ENCODE data around the gene ALCAM. TPM values are rescaled to one million over a fixed set of nuclear protein-coding genes. Genes with fewer than 3 reads are reported as not detected.

The ALCAM gene
- polyA plus RNA-seq, 1 experiment = 275 TPM

DNA sequence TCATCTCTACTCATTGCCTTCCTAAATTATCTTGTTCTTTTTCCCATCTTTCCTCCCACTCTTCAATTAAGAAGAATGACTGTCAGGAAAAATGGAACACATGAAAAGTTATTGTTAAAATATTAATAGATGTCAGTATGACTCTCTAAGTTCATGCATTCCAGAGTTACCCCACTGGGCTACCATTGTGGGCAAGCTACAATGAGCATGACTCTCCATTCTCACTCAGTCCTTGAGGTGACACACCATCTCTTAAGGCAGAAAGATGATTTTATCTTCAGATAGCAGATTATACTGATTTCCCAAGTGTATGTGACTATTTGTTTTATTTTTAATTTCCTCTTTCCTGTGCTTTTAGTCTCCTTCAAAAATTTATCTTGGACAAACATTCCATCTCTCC is 144.3 kb downstream of the ALCAM start:
- Histone ChIP-seq H3K27ac (ENCODE audit: low read depth, low read length) (no peak overlapping the region), H3K4me3 (ENCODE audit: low read depth, low read length) (no peak overlapping the region), H3K27me3 (ENCODE audit: control insufficient read depth, insufficient read depth, low read length) (no peaks in the 10 kb centered on the region), H3K9me3 (ENCODE audit: control insufficient read depth, insufficient read depth, low read length) (no peaks in the 10 kb centered on the region)
- DNase-seq (ENCODE audit: low read depth, low spot score) = no peak
- CTCF ChIA-PET = interaction anchor here (0.8 to 1.9 kb wide), 2 partner anchors 8 to 9 kb away, joined by 3 to 13 read pairs; no protein-coding TSS in a partner anchor
- TF ChIP-seq, protein P1, sequence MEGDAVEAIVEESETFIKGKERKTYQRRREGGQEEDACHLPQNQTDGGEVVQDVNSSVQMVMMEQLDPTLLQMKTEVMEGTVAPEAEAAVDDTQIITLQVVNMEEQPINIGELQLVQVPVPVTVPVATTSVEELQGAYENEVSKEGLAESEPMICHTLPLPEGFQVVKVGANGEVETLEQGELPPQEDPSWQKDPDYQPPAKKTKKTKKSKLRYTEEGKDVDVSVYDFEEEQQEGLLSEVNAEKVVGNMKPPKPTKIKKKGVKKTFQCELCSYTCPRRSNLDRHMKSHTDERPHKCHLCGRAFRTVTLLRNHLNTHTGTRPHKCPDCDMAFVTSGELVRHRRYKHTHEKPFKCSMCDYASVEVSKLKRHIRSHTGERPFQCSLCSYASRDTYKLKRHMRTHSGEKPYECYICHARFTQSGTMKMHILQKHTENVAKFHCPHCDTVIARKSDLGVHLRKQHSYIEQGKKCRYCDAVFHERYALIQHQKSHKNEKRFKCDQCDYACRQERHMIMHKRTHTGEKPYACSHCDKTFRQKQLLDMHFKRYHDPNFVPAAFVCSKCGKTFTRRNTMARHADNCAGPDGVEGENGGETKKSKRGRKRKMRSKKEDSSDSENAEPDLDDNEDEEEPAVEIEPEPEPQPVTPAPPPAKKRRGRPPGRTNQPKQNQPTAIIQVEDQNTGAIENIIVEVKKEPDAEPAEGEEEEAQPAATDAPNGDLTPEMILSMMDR (IDR thresholded peaks at IDR 0.05; ENCODE audit: low read depth, low read length) = no peak
- POLR2A ChIA-PET = interaction anchor here (0.6 kb wide), 1 partner anchor 10 kb away, joined by 7 read pairs; no protein-coding TSS in a partner anchor

- Histone ChIP-seq H3K27me3 (ENCODE audit: control insufficient read depth, insufficient read depth, low read length) (no peaks in the 10 kb centered on the region), H3K9me3 (ENCODE audit: control insufficient read depth, insufficient read depth, low read length) (no peaks in the 10 kb centered on the region), H3K4me3 (ENCODE audit: low read depth, low read length) (no peak overlapping the region), H3K27ac (ENCODE audit: low read depth, low read length) (no peak overlapping the region)
- ChIA-PET POLR2A (interaction anchor here (0.6 kb wide), 1 partner anchor 9 kb away, joined by 7 read pairs; no protein-coding TSS in a partner anchor), CTCF (interaction anchor here (0.8 to 1.2 kb wide), 5 partner anchors 8 to 916 kb away, joined by 3 read pairs; partner anchors contain the start of gene ALCAM)
- no peak for DNase-seq (ENCODE audit: low read depth, low spot score)
- TF ChIP-seq, protein P1 (IDR thresholded peaks at IDR 0.05; ENCODE audit: low read depth, low read length) = no peak
Observed at GRCh38 chr3:105512061-105512460, 145.4 kb downstream of the ALCAM start.

DNA sequence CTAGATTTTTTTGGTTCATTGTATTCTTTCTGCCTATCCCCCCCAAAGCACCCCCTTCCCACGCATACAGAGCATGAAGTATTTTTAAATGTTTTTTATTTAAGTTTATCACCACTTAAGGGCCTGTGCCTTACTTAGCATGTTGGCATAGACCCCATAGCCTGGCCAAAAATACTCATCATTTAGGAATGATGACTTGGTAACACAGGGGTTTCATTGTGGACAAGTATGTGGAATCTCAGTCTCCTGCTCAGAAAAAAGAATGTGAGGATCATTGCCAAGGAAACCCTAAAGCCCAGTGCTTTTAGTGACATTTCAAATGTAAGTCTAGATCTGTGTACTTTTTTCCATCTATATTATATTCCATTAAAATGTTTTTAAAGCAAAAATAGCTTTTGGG is 146.3 kb downstream of the ALCAM start:
- H3K27me3 ChIP-seq (ENCODE audit: control insufficient read depth, insufficient read depth, low read length) = no peaks in the 10 kb centered on the region
- TF ChIP-seq, protein P1 (IDR thresholded peaks at IDR 0.05; ENCODE audit: low read depth, low read length) = no peak
- no peak overlapping the region for H3K27ac ChIP-seq (ENCODE audit: low read depth, low read length)
- H3K9me3 ChIP-seq (ENCODE audit: control insufficient read depth, insufficient read depth, low read length) = no peaks in the 10 kb centered on the region
- H3K4me3 ChIP-seq (ENCODE audit: low read depth, low read length) = no peak overlapping the region
- peak; percentile 32 for DNase-seq (ENCODE audit: low read depth, low spot score)
- CTCF ChIA-PET = no interaction called here
- POLR2A ChIA-PET = no interaction called here

- DNase-seq (ENCODE audit: low read depth, low spot score) = no peak
Observed at GRCh38 chr3:105513886-105514285, 147.2 kb downstream of the ALCAM start.

GRCh38 chr3:105515372-105515771 is 148.7 kb downstream of the ALCAM start:
- ChIA-PET CTCF (interaction anchor here (4.6 to 7.1 kb wide), 2 partner anchors 11 to 146 kb away, joined by 34 to 82 read pairs; partner anchors contain the start of gene ALCAM), POLR2A (no interaction called here)
- DNase-seq (ENCODE audit: low read depth, low spot score) = no peak
- H3K27me3 ChIP-seq (ENCODE audit: control insufficient read depth, insufficient read depth, low read length) = no peaks in the 10 kb centered on the region
- H3K27ac ChIP-seq (ENCODE audit: low read depth, low read length) = no peak overlapping the region
- TF ChIP-seq, protein P1 (IDR thresholded peaks at IDR 0.05; ENCODE audit: low read depth, low read length) = no peak
- H3K9me3 ChIP-seq (ENCODE audit: control insufficient read depth, insufficient read depth, low read length) = no peaks in the 10 kb centered on the region
- no peak overlapping the region for H3K4me3 ChIP-seq (ENCODE audit: low read depth, low read length)

More at GRCh38 chr3:105513886-105514285, 147.2 kb downstream of the ALCAM start:
- TF ChIP-seq, protein P1 (IDR thresholded peaks at IDR 0.05; ENCODE audit: low read depth, low read length) = no peak
- H3K9me3 ChIP-seq (ENCODE audit: control insufficient read depth, insufficient read depth, low read length) = no peaks in the 10 kb centered on the region
- no peak overlapping the region for H3K4me3 ChIP-seq (ENCODE audit: low read depth, low read length)
- no peak overlapping the region for H3K27ac ChIP-seq (ENCODE audit: low read depth, low read length)
- ChIA-PET POLR2A (no interaction called here), CTCF (no interaction called here)
- no peaks in the 10 kb centered on the region for H3K27me3 ChIP-seq (ENCODE audit: control insufficient read depth, insufficient read depth, low read length)
